CD4-positive, alpha-beta T cell (primary cell): ENCODE data around the gene TRIML1. TPM values are rescaled to one million over a fixed set of nuclear protein-coding genes. Genes with fewer than 3 reads are reported as not detected.

Experiments
- ATAC-seq: fragments of 200-7000 bp; cut with Tn5 transposase; one replicate; pipeline ENCODE4 v1.10.0; 2022; ENCODE audit warnings: mild to moderate bottlenecking; ENCODE audit not compliant: poor library complexity
- CTCF ChIA-PET: fragments of 350-600 bp; sonication (Branson Sonifier 250); formaldehyde crosslinking; loops from one replicate; lab custom pipeline; 2021; ENCODE audit warnings: antibody characterized with exemption, inconsistent platforms; lab: Charles Lee
- POLR2A ChIA-PET: fragments of 350-600 bp; sonication (Branson Sonifier 250); formaldehyde crosslinking; loops from one replicate; lab custom pipeline; 2021; ENCODE audit warnings: antibody characterized with exemption, inconsistent platforms; lab: Charles Lee
- DNase-seq, 14 experiments: peaks; one replicate each; pipeline ENCODE4 v3.0.0-alpha.2; 2013 to 2020; ENCODE audit warnings: mixed read lengths in 2 of 14
- H3K27ac ChIP-seq, 2 donors: one replicate each; pipeline versions ENCODE4 v1.5.1 to v1.7.0; 2013; ENCODE audit warnings: low read length in 2 of 2, low read depth in 1 of 2, mild to moderate bottlenecking in 1 of 2
- H3K27me3 ChIP-seq, 2 experiments: 1 replicate in 1 of 2; 2 replicates in 1 of 2; pipeline versions ENCODE4 v1.6.1 to v1.7.0; 2013; ENCODE audit warnings: low read length in 2 of 2, control low read depth in 1 of 2, mild to moderate bottlenecking in 1 of 2, moderate library complexity in 1 of 2; ENCODE audit not compliant: insufficient read depth in 2 of 2, control insufficient read depth in 1 of 2
- H3K36me3 ChIP-seq: one replicate; pipeline ENCODE4 v1.6.1; 2013; ENCODE audit warnings: low read length, control low read depth; ENCODE audit not compliant: insufficient read depth
- H3K4me1 ChIP-seq: one replicate; pipeline ENCODE4 v1.6.1; 2013; ENCODE audit warnings: low read length, control low read depth; ENCODE audit not compliant: insufficient read depth
- H3K4me3 ChIP-seq: one replicate; pipeline ENCODE4 v1.5.1; 2013; ENCODE audit warnings: mild to moderate bottlenecking, low read length, moderate library complexity
- H3K9me3 ChIP-seq, 2 experiments: 1 replicate in 1 of 2; 2 replicates in 1 of 2; pipeline versions ENCODE4 v1.6.1 to v1.7.0; 2013; ENCODE audit warnings: low read length in 2 of 2, mild to moderate bottlenecking in 2 of 2, control low read depth in 1 of 2, moderate library complexity in 1 of 2; ENCODE audit not compliant: control insufficient read depth in 1 of 2, insufficient read depth in 1 of 2
- H3K27ac Mint-ChIP-seq: one replicate; pipeline ENCODE4 v1.8.0; 2020; ENCODE audit warnings: mixed read lengths
- H3K27me3 Mint-ChIP-seq: one replicate; pipeline ENCODE4 v1.8.0; 2021; ENCODE audit warnings: mixed read lengths
- H3K36me3 Mint-ChIP-seq: one replicate; pipeline ENCODE4 v1.8.0; 2021; ENCODE audit warnings: low read depth, mixed read lengths
- H3K4me1 Mint-ChIP-seq: one replicate; pipeline ENCODE4 v1.8.0; 2021; ENCODE audit warnings: low read depth, mixed read lengths
- H3K4me3 Mint-ChIP-seq: one replicate; pipeline ENCODE4 v1.8.0; 2020; ENCODE audit warnings: mild to moderate bottlenecking, mixed read lengths
- H3K9me3 Mint-ChIP-seq: one replicate; pipeline ENCODE4 v1.8.0; 2020; ENCODE audit warnings: mixed read lengths
- intact Hi-C, 2 experiments: fragments of 100-400 bp; cut with DNase I in 1 of 2; cut with micrococcal nuclease in 1 of 2; formaldehyde crosslinking; loops; one replicate each; pipeline versions ENCODE4 v1.15.1 to v1.9.0; 2023 to 2025; cut with DNase I, micrococcal nuclease
- total RNA-seq, 174 experiments: library from RNA in 2 of 174; stranded (reverse) in 2 of 174; gene quantifications; one replicate each; pipeline ENCODE4 v1.2.3 and lab custom pipeline; 2021 to 2026
- TF ChIP-seq, protein P1 (sequence below): fragments of 200-600 bp; IDR thresholded peaks from one replicate; pipeline ENCODE4 v1.8.0; 2022; ENCODE audit warnings: antibody characterized with exemption, mild to moderate bottlenecking

TRIML1 gene
- total RNA-seq, 2 experiments from 2014 or later, result not detected

- Mint-ChIP-seq H3K4me1 (no peaks in the 10 kb centered on the region), H3K36me3 (no peaks in the 10 kb centered on the region), H3K27ac (no peak overlapping the region), H3K27me3 (no peaks in the 10 kb centered on the region), H3K9me3 (peaks cover 10% of the 10 kb centered on the region), H3K4me3 (no peak overlapping the region)
- Histone ChIP-seq H3K9me3 (peaks cover 0 to 31% of the 10 kb centered on the region in 2 experiments), H3K4me1 (no peaks in the 10 kb centered on the region), H3K27ac (no peak overlapping the region), H3K27me3 (no peaks in the 10 kb centered on the region), H3K36me3 (no peaks in the 10 kb centered on the region), H3K4me3 (no peak overlapping the region)
- ATAC-seq, result no peak
- CTCF ChIA-PET, result no interaction called here
- POLR2A ChIA-PET, result no interaction called here
- TF ChIP-seq, protein P1, sequence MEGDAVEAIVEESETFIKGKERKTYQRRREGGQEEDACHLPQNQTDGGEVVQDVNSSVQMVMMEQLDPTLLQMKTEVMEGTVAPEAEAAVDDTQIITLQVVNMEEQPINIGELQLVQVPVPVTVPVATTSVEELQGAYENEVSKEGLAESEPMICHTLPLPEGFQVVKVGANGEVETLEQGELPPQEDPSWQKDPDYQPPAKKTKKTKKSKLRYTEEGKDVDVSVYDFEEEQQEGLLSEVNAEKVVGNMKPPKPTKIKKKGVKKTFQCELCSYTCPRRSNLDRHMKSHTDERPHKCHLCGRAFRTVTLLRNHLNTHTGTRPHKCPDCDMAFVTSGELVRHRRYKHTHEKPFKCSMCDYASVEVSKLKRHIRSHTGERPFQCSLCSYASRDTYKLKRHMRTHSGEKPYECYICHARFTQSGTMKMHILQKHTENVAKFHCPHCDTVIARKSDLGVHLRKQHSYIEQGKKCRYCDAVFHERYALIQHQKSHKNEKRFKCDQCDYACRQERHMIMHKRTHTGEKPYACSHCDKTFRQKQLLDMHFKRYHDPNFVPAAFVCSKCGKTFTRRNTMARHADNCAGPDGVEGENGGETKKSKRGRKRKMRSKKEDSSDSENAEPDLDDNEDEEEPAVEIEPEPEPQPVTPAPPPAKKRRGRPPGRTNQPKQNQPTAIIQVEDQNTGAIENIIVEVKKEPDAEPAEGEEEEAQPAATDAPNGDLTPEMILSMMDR, result no peak
- intact Hi-C loops, result no loop called here
- DNase-seq, result no peak
Observed at GRCh38 chr4:188107931-188108843, 31.1 kb upstream of the TRIML1 start.

- ATAC-seq, result no peak
- POLR2A ChIA-PET, result no interaction called here
Observed at GRCh38 chr4:188109157-188109755, 30.0 kb upstream of the TRIML1 start, which contains the start of gene TRIML2. Gene TRIML2 (minus strand): TSS chr4:188109603. CDS start chr4:188105368, 4,235 bp downstream.

GRCh38 chr4:188110036-188110435, 29.2 kb upstream of the TRIML1 start:
- H3K27ac Mint-ChIP-seq, result no peak overlapping the region
- no peak overlapping the region for H3K4me3 Mint-ChIP-seq
- H3K4me1 Mint-ChIP-seq, result no peaks in the 10 kb centered on the region
- Histone ChIP-seq H3K4me3 (no peak overlapping the region), H3K36me3 (no peaks in the 10 kb centered on the region), H3K27me3 (no peaks in the 10 kb centered on the region), H3K27ac (no peak overlapping the region), H3K4me1 (no peaks in the 10 kb centered on the region), H3K9me3 (peaks cover 0 to 30% of the 10 kb centered on the region in 2 experiments)
- intact Hi-C loops, result no loop called here
- ChIA-PET CTCF (no interaction called here), POLR2A (no interaction called here)
- TF ChIP-seq, protein P1, result no peak
- H3K9me3 Mint-ChIP-seq, result peaks cover 4% of the 10 kb centered on the region
- no peak for DNase-seq
- no peaks in the 10 kb centered on the region for H3K36me3 Mint-ChIP-seq
- no peaks in the 10 kb centered on the region for H3K27me3 Mint-ChIP-seq
- no peak for ATAC-seq

More at GRCh38 chr4:188109157-188109755, 30.0 kb upstream of the TRIML1 start, which contains the start of gene TRIML2:
- Mint-ChIP-seq H3K27me3 (no peaks in the 10 kb centered on the region), H3K27ac (no peak within 1 kb of the TSS), H3K9me3 (peaks cover 7% of the 10 kb centered on the region), H3K4me3 (no peak within 1 kb of the TSS), H3K4me1 (no peaks in the 10 kb centered on the region), H3K36me3 (no peaks in the 10 kb centered on the region)
- CTCF ChIA-PET, result no interaction called here
- H3K4me1 ChIP-seq, result no peaks in the 10 kb centered on the region
- peaks cover 0 to 30% of the 10 kb centered on the region in 2 experiments for H3K9me3 ChIP-seq
- intact Hi-C loops, result no loop called here
- H3K27me3 ChIP-seq, result no peaks in the 10 kb centered on the region
- TF ChIP-seq, protein P1, result no peak
- H3K36me3 ChIP-seq, result no peaks in the 10 kb centered on the region
- no peak within 1 kb of the TSS for H3K4me3 ChIP-seq
- no peak for DNase-seq
- no peak within 1 kb of the TSS for H3K27ac ChIP-seq
